Activated CD4-positive, alpha-beta memory T cell treated with anti-CD3 and anti-CD28 coated beads, Interleukin-2, amount 10 ng/mL, durations not matched to agents 7 days and 5 days (primary cell): ENCODE data around the gene SRGAP1. TPM values are rescaled to one million over a fixed set of nuclear protein-coding genes. Genes with fewer than 3 reads are reported as not detected.

Experiments used
- CTCF ChIA-PET: fragments of 350-600 bp; sonication (Branson Sonifier 250); formaldehyde crosslinking; loops from one replicate; lab custom pipeline; 2021; ENCODE audit warnings: antibody characterized with exemption, inconsistent platforms; lab: Charles Lee
- POLR2A ChIA-PET: fragments of 350-600 bp; sonication (Branson Sonifier 250); formaldehyde crosslinking; loops from one replicate; lab custom pipeline; 2021; ENCODE audit warnings: antibody characterized with exemption; lab: Charles Lee
- DNase-seq: peaks from one replicate; pipeline ENCODE4 v3.0.0-alpha.2; 2020
- H3K27ac Mint-ChIP-seq: one replicate; pipeline ENCODE4 v1.8.0; 2021; ENCODE audit warnings: mild to moderate bottlenecking, mixed read lengths
- H3K27me3 Mint-ChIP-seq: one replicate; pipeline ENCODE4 v1.8.0; 2021; ENCODE audit warnings: mixed read lengths
- H3K36me3 Mint-ChIP-seq: one replicate; pipeline ENCODE4 v1.8.0; 2021; ENCODE audit warnings: low read depth, mixed read lengths
- H3K4me1 Mint-ChIP-seq: one replicate; pipeline ENCODE4 v1.8.0; 2021; ENCODE audit warnings: mixed read lengths
- H3K4me3 Mint-ChIP-seq: one replicate; pipeline ENCODE4 v1.8.0; 2021; ENCODE audit warnings: mild to moderate bottlenecking, mixed read lengths
- H3K9me3 Mint-ChIP-seq: one replicate; pipeline ENCODE4 v1.8.0; 2021; ENCODE audit warnings: mixed read lengths
- total RNA-seq, 2 experiments: library from RNA; stranded (reverse); gene quantifications; one replicate each; pipeline ENCODE4 v1.2.3, GENCODE V29; 2021

The SRGAP1 gene
- total RNA-seq, 2 experiments from 2014 or later: not detected

GRCh38 chr12:64034901-64035576, 190.5 kb downstream of the SRGAP1 start:
- Mint-ChIP-seq H3K4me1 (no peaks in the 10 kb centered on the region), H3K27ac (no peak overlapping the region), H3K27me3 (no peaks in the 10 kb centered on the region), H3K4me3 (no peak overlapping the region), H3K36me3 (no peaks in the 10 kb centered on the region), H3K9me3 (no peaks in the 10 kb centered on the region)
- DNase-seq: no peak
- ChIA-PET CTCF (no interaction called here), POLR2A (no interaction called here)

DNA sequence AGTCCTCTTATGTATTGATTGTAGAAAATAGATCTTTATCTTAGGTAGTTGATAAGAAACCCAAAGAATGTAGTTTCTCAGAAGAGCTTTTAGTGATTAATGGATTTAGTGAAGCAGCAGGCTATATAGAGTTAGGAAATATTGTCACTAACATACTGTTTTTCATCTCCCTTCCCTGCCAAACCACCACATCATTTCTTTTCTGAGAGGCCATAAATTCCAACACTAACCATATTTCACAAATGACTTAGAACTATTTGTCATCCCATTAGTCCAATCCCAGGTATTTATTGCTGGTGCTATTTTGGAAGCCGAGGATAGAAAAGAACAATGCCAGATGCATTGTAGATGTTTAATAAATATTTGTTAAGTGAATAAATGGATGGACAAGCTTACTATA, 191.9 kb downstream of the SRGAP1 start:
- CTCF ChIA-PET: no interaction called here
- Mint-ChIP-seq H3K36me3 (no peaks in the 10 kb centered on the region), H3K9me3 (no peaks in the 10 kb centered on the region), H3K4me3 (no peak overlapping the region), H3K4me1 (no peaks in the 10 kb centered on the region), H3K27me3 (no peaks in the 10 kb centered on the region), H3K27ac (no peak overlapping the region)
- DNase-seq: no peak
- POLR2A ChIA-PET: no interaction called here

GRCh38 chr12:64039281-64039871, 194.9 kb downstream of the SRGAP1 start:
- no peaks in the 10 kb centered on the region for H3K4me1 Mint-ChIP-seq
- no peak overlapping the region for H3K27ac Mint-ChIP-seq
- POLR2A ChIA-PET: no interaction called here
- H3K4me3 Mint-ChIP-seq: no peak overlapping the region
- no peaks in the 10 kb centered on the region for H3K27me3 Mint-ChIP-seq
- DNase-seq: no peak
- H3K36me3 Mint-ChIP-seq: no peaks in the 10 kb centered on the region
- CTCF ChIA-PET: no interaction called here
- H3K9me3 Mint-ChIP-seq: no peaks in the 10 kb centered on the region

DNA sequence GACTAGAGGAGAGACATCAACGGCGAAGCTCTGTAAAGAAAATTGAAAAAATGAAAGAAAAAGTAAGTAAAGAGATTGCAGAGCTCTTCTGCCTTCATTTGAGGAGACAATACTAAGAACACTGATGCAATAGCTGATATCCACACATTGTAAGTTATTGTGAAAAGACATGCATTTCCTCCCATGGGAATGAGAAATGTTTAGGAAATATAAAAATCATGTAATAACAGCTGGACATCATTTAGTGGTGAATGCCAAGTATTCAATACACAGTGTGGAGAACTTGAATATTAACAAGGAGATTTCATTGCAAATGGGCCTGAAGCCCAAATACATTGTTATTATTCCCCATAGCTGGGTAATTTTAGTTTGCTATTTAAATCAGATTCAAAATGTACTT, 198.4 kb downstream of the SRGAP1 start:
- POLR2A ChIA-PET: no interaction called here
- DNase-seq: no peak
- no peaks in the 10 kb centered on the region for H3K27me3 Mint-ChIP-seq
- H3K36me3 Mint-ChIP-seq: no peaks in the 10 kb centered on the region
- no peaks in the 10 kb centered on the region for H3K4me1 Mint-ChIP-seq
- CTCF ChIA-PET: no interaction called here
- no peaks in the 10 kb centered on the region for H3K9me3 Mint-ChIP-seq
- H3K4me3 Mint-ChIP-seq: no peak overlapping the region
- H3K27ac Mint-ChIP-seq: no peak overlapping the region

GRCh38 chr12:64044191-64044590, 199.7 kb downstream of the SRGAP1 start:
- no peak overlapping the region for H3K4me3 Mint-ChIP-seq
- DNase-seq: no peak
- ChIA-PET POLR2A (no interaction called here), CTCF (no interaction called here)
- no peaks in the 10 kb centered on the region for H3K9me3 Mint-ChIP-seq
- H3K27ac Mint-ChIP-seq: no peak overlapping the region
- no peaks in the 10 kb centered on the region for H3K4me1 Mint-ChIP-seq
- H3K36me3 Mint-ChIP-seq: no peaks in the 10 kb centered on the region
- no peaks in the 10 kb centered on the region for H3K27me3 Mint-ChIP-seq

DNA sequence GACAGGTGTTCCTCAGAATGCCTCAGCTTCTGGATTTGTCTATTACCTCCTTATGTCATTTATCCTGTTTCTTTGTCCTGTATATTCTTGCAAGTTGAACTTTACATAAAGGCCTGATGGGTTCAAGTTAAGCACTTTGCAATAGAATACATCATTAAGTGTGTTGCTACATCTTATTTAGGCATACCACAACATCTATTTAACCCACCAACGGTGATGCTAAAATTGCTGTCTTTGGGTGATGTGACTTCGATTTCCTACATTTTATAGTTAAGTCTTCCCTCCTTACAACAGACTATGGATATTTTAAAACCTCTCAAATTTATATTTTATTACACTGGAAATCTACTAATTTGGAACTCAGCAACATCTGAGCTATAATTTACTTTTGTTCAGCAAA, 206.6 kb downstream of the SRGAP1 start:
- ChIA-PET CTCF (no interaction called here), POLR2A (no interaction called here)
- H3K27ac Mint-ChIP-seq: no peak overlapping the region
- H3K4me1 Mint-ChIP-seq: no peaks in the 10 kb centered on the region
- peaks cover 2% of the 10 kb centered on the region for H3K27me3 Mint-ChIP-seq
- H3K9me3 Mint-ChIP-seq: no peaks in the 10 kb centered on the region
- H3K4me3 Mint-ChIP-seq: no peak overlapping the region
- DNase-seq: no peak
- H3K36me3 Mint-ChIP-seq: no peaks in the 10 kb centered on the region

- POLR2A ChIA-PET: no interaction called here
- no peak overlapping the region for H3K27ac Mint-ChIP-seq
- no peak overlapping the region for H3K4me3 Mint-ChIP-seq
- CTCF ChIA-PET: no interaction called here
- DNase-seq: no peak
- peaks cover 2% of the 10 kb centered on the region for H3K27me3 Mint-ChIP-seq
- no peaks in the 10 kb centered on the region for H3K36me3 Mint-ChIP-seq
- H3K9me3 Mint-ChIP-seq: no peaks in the 10 kb centered on the region
- H3K4me1 Mint-ChIP-seq: no peaks in the 10 kb centered on the region
These were observed 208.6 kb downstream of the SRGAP1 start for GRCh38 chr12:64053117-64053516.

- DNase-seq: no peak
- ChIA-PET CTCF (no interaction called here), POLR2A (no interaction called here)
- Mint-ChIP-seq H3K36me3 (no peaks in the 10 kb centered on the region), H3K9me3 (no peaks in the 10 kb centered on the region), H3K4me3 (no peak overlapping the region), H3K27me3 (peaks cover 2% of the 10 kb centered on the region), H3K27ac (no peak overlapping the region), H3K4me1 (no peaks in the 10 kb centered on the region)
These were observed 209.6 kb downstream of the SRGAP1 start for GRCh38 chr12:64054079-64054520.

DNA sequence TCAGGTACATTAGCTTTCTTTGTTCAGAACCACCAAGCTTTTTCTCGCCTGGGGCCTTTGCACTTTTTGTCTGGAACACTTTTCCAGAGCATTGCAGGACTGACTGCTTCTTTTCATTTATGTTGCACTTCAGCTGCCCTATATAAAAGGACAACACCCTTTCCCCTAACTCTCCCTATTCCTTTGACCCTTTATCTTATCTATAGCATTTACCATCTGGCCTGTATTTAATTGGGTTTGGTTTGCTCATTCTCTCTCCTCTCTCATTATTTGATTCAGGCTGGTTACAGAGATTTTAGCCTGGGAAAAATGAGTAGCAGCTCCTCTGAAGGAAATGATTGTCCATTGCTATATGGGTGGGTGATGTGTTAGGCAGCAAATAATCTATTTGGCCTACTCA, 212.2 kb downstream of the SRGAP1 start:
- no peaks in the 10 kb centered on the region for H3K9me3 Mint-ChIP-seq
- H3K36me3 Mint-ChIP-seq: no peaks in the 10 kb centered on the region
- CTCF ChIA-PET: no interaction called here
- H3K4me3 Mint-ChIP-seq: no peak overlapping the region
- POLR2A ChIA-PET: no interaction called here
- no peaks in the 10 kb centered on the region for H3K27me3 Mint-ChIP-seq
- no peak for DNase-seq
- H3K27ac Mint-ChIP-seq: no peak overlapping the region
- no peaks in the 10 kb centered on the region for H3K4me1 Mint-ChIP-seq

- no peak for DNase-seq
- Mint-ChIP-seq H3K27ac (no peak overlapping the region), H3K36me3 (no peaks in the 10 kb centered on the region), H3K4me1 (no peaks in the 10 kb centered on the region), H3K27me3 (no peaks in the 10 kb centered on the region), H3K9me3 (no peaks in the 10 kb centered on the region), H3K4me3 (no peak overlapping the region)
- ChIA-PET POLR2A (no interaction called here), CTCF (no interaction called here)
These were observed 213.2 kb downstream of the SRGAP1 start for GRCh38 chr12:64057706-64058105.

- H3K27ac Mint-ChIP-seq: no peak overlapping the region
- DNase-seq: no peak
- CTCF ChIA-PET: no interaction called here
- H3K27me3 Mint-ChIP-seq: no peaks in the 10 kb centered on the region
- H3K9me3 Mint-ChIP-seq: no peaks in the 10 kb centered on the region
- no peak overlapping the region for H3K4me3 Mint-ChIP-seq
- H3K36me3 Mint-ChIP-seq: no peaks in the 10 kb centered on the region
- POLR2A ChIA-PET: no interaction called here
- no peaks in the 10 kb centered on the region for H3K4me1 Mint-ChIP-seq
These were observed 214.2 kb downstream of the SRGAP1 start for GRCh38 chr12:64058541-64059265.

- POLR2A ChIA-PET: no interaction called here
- Mint-ChIP-seq H3K9me3 (no peaks in the 10 kb centered on the region), H3K4me1 (no peaks in the 10 kb centered on the region), H3K4me3 (no peak overlapping the region), H3K27me3 (no peaks in the 10 kb centered on the region), H3K27ac (no peak overlapping the region), H3K36me3 (no peaks in the 10 kb centered on the region)
- CTCF ChIA-PET: no interaction called here
- no peak for DNase-seq
These were observed 215.2 kb downstream of the SRGAP1 start for GRCh38 chr12:64059685-64060084.

GRCh38 chr12:64061868-64062375, 217.4 kb downstream of the SRGAP1 start:
- Mint-ChIP-seq H3K36me3 (no peaks in the 10 kb centered on the region), H3K27ac (no peak overlapping the region), H3K4me1 (no peaks in the 10 kb centered on the region), H3K27me3 (no peaks in the 10 kb centered on the region), H3K9me3 (no peaks in the 10 kb centered on the region), H3K4me3 (no peak overlapping the region)
- no peak for DNase-seq
- CTCF ChIA-PET: no interaction called here
- POLR2A ChIA-PET: no interaction called here
